Measurements from ENCODE around the gene CA10. TPM values are rescaled to one million over a fixed set of nuclear protein-coding genes. Genes with fewer than 3 reads are reported as not detected.

Gene CA10
- total RNA-seq, 1 donor from 2014 or later, result 2.2 TPM

- H3K27ac Mint-ChIP-seq, result no peak overlapping the region
- H3K27me3 Mint-ChIP-seq, result peaks cover 2% of the 10 kb centered on the region
- no peaks in the 10 kb centered on the region for H3K36me3 Mint-ChIP-seq
- DNase-seq (ENCODE audit: extremely low spot score, unreplicated experiment), result no peak
- H3K4me3 Mint-ChIP-seq, result no peak overlapping the region
- no peak for TF ChIP-seq CTCF (conservative IDR thresholded peaks at IDR 0.05)
- H3K9me3 Mint-ChIP-seq, result no peaks in the 10 kb centered on the region
- H3K4me1 Mint-ChIP-seq (ENCODE audit: unreplicated experiment), result no peaks in the 10 kb centered on the region
These were observed 133.3 kb downstream of the CA10 start for GRCh38 chr17:52025236-52025635.

GRCh38 chr17:52024300-52024870, 134.1 kb downstream of the CA10 start:
- Mint-ChIP-seq H3K4me3 (no peak overlapping the region), H3K9me3 (no peaks in the 10 kb centered on the region), H3K27me3 (peaks cover 2% of the 10 kb centered on the region), H3K4me1 (ENCODE audit: unreplicated experiment) (no peaks in the 10 kb centered on the region), H3K27ac (no peak overlapping the region), H3K36me3 (no peaks in the 10 kb centered on the region)
- no peak for TF ChIP-seq CTCF (conservative IDR thresholded peaks at IDR 0.05)
- DNase-seq (ENCODE audit: extremely low spot score, unreplicated experiment), result no peak

- H3K9me3 Mint-ChIP-seq, result no peaks in the 10 kb centered on the region
- H3K27me3 Mint-ChIP-seq, result no peaks in the 10 kb centered on the region
- no peaks in the 10 kb centered on the region for H3K4me1 Mint-ChIP-seq (ENCODE audit: unreplicated experiment)
- H3K27ac Mint-ChIP-seq, result no peak overlapping the region
- H3K4me3 Mint-ChIP-seq, result no peak overlapping the region
- no peak for TF ChIP-seq CTCF (conservative IDR thresholded peaks at IDR 0.05)
- DNase-seq (ENCODE audit: extremely low spot score, unreplicated experiment), result no peak
- H3K36me3 Mint-ChIP-seq, result no peaks in the 10 kb centered on the region
These were observed 147.4 kb downstream of the CA10 start for GRCh38 chr17:52011064-52011463.

GRCh38 chr17:51999654-52000053, 158.9 kb downstream of the CA10 start:
- Mint-ChIP-seq H3K27ac (no peak overlapping the region), H3K4me1 (ENCODE audit: unreplicated experiment) (no peaks in the 10 kb centered on the region), H3K27me3 (no peaks in the 10 kb centered on the region), H3K36me3 (no peaks in the 10 kb centered on the region), H3K9me3 (no peaks in the 10 kb centered on the region), H3K4me3 (no peak overlapping the region)
- no peak for TF ChIP-seq CTCF (conservative IDR thresholded peaks at IDR 0.05)
- no peak for DNase-seq (ENCODE audit: extremely low spot score, unreplicated experiment)

- Mint-ChIP-seq H3K4me3 (no peak overlapping the region), H3K9me3 (no peaks in the 10 kb centered on the region), H3K27me3 (no peaks in the 10 kb centered on the region), H3K27ac (no peak overlapping the region), H3K36me3 (no peaks in the 10 kb centered on the region), H3K4me1 (ENCODE audit: unreplicated experiment) (no peaks in the 10 kb centered on the region)
- TF ChIP-seq CTCF (conservative IDR thresholded peaks at IDR 0.05), result no peak
- no peak for DNase-seq (ENCODE audit: extremely low spot score, unreplicated experiment)
These were observed 160.8 kb downstream of the CA10 start for GRCh38 chr17:51997723-51998122.

All from type B pancreatic cell (in vitro differentiated cells).